Endothelial cell (in vitro differentiated cells): ENCODE measurements around the gene KDM4B. TPM values are rescaled to one million over a fixed set of nuclear protein-coding genes. Genes with fewer than 3 reads are reported as not detected.
A peak's percentile ranks its signal among the peaks of the same experiment; 100 is the strongest.

Experiments used
- DNase-seq: peaks from one replicate; pipeline ENCODE4 v3.0.0; 2021; ENCODE audit warnings: low spot score
- H3K27ac Mint-ChIP-seq: one replicate; pipeline ENCODE4 v1.8.0; 2021; ENCODE audit warnings: mixed read lengths, inconsistent platforms; ENCODE audit not compliant: unreplicated experiment
- H3K27me3 Mint-ChIP-seq: one replicate; pipeline ENCODE4 v1.8.0; 2021; ENCODE audit warnings: mild to moderate bottlenecking, moderate library complexity, mixed read lengths, inconsistent platforms; ENCODE audit not compliant: unreplicated experiment
- H3K36me3 Mint-ChIP-seq: one replicate; pipeline ENCODE4 v1.8.0; 2021; ENCODE audit warnings: mild to moderate bottlenecking, low read depth, mixed read lengths, inconsistent platforms; ENCODE audit not compliant: unreplicated experiment
- H3K4me1 Mint-ChIP-seq: one replicate; pipeline ENCODE4 v1.8.0; 2021; ENCODE audit warnings: mild to moderate bottlenecking, mixed read lengths, inconsistent platforms; ENCODE audit not compliant: unreplicated experiment
- H3K4me3 Mint-ChIP-seq: one replicate; pipeline ENCODE4 v1.8.0; 2021; ENCODE audit warnings: mild to moderate bottlenecking, mixed read lengths, inconsistent platforms; ENCODE audit not compliant: unreplicated experiment
- H3K9me3 Mint-ChIP-seq: one replicate; pipeline ENCODE4 v1.8.0; 2021; ENCODE audit warnings: mixed read lengths, inconsistent platforms; ENCODE audit not compliant: unreplicated experiment
- CTCF ChIP-seq: fragments of 200-600 bp; sonication (generic); IDR thresholded peaks from one replicate; pipeline ENCODE4 v1.5.0; 2021; ENCODE audit warnings: antibody characterized with exemption; ENCODE audit not compliant: unreplicated experiment
- total RNA-seq: library from RNA; stranded (reverse); fragmentation: NEBNext Ultra II Directional; extraction: Animal tissue kit (Norgen Biotek cat#: 25700); gene quantifications from one replicate; pipeline ENCODE4 v1.2.1, GENCODE V29; 2021; ENCODE audit not compliant: unreplicated experiment

Gene KDM4B
- total RNA-seq, 1 donor from 2014 or later = 42.4 TPM

- no peaks in the 10 kb centered on the region for H3K9me3 Mint-ChIP-seq
- no peak overlapping the region for H3K27ac Mint-ChIP-seq
- no peak overlapping the region for H3K4me3 Mint-ChIP-seq
- H3K27me3 Mint-ChIP-seq = peaks cover 3% of the 10 kb centered on the region
- no peak for DNase-seq
- peaks cover 9% of the 10 kb centered on the region for H3K4me1 Mint-ChIP-seq
- peaks cover 4% of the 10 kb centered on the region for H3K36me3 Mint-ChIP-seq
- TF ChIP-seq CTCF = no peak
These were observed 44.0 kb downstream of the KDM4B start for GRCh38 chr19:5012688-5013457.

GRCh38 chr19:5013761-5014160 is 44.8 kb downstream of the KDM4B start:
- peaks cover 7% of the 10 kb centered on the region for H3K27me3 Mint-ChIP-seq
- H3K4me3 Mint-ChIP-seq = no peak overlapping the region
- peaks cover 9% of the 10 kb centered on the region for H3K4me1 Mint-ChIP-seq
- no peak for TF ChIP-seq CTCF
- DNase-seq = no peak
- H3K9me3 Mint-ChIP-seq = no peaks in the 10 kb centered on the region
- H3K27ac Mint-ChIP-seq = peak overlapping the region; percentile 52
- peaks cover 4% of the 10 kb centered on the region for H3K36me3 Mint-ChIP-seq

- Mint-ChIP-seq H3K4me1 (peaks cover 9% of the 10 kb centered on the region), H3K27ac (no peak overlapping the region), H3K36me3 (peaks cover 4% of the 10 kb centered on the region), H3K27me3 (peaks cover 7% of the 10 kb centered on the region), H3K9me3 (no peaks in the 10 kb centered on the region), H3K4me3 (no peak overlapping the region)
- no peak for TF ChIP-seq CTCF
- no peak for DNase-seq
These were observed 46.0 kb downstream of the KDM4B start for GRCh38 chr19:5014941-5015340.

- peaks cover 4% of the 10 kb centered on the region for H3K36me3 Mint-ChIP-seq
- peaks cover 5% of the 10 kb centered on the region for H3K4me1 Mint-ChIP-seq
- H3K27ac Mint-ChIP-seq = no peak overlapping the region
- H3K27me3 Mint-ChIP-seq = peaks cover 7% of the 10 kb centered on the region
- no peak for DNase-seq
- no peak for TF ChIP-seq CTCF
- no peak overlapping the region for H3K4me3 Mint-ChIP-seq
- no peaks in the 10 kb centered on the region for H3K9me3 Mint-ChIP-seq
These were observed 47.4 kb downstream of the KDM4B start for GRCh38 chr19:5016268-5016667.

GRCh38 chr19:5016781-5017180 is 47.9 kb downstream of the KDM4B start:
- Mint-ChIP-seq H3K9me3 (no peaks in the 10 kb centered on the region), H3K27me3 (peaks cover 7% of the 10 kb centered on the region), H3K4me1 (peaks cover 4% of the 10 kb centered on the region), H3K4me3 (no peak overlapping the region), H3K36me3 (peaks cover 4% of the 10 kb centered on the region), H3K27ac (no peak overlapping the region)
- no peak for TF ChIP-seq CTCF
- DNase-seq = no peak
